Adrenal gland (tissue), 12 donors: ENCODE data around the gene SEC22C. TPM values are rescaled to one million over a fixed set of nuclear protein-coding genes. Genes with fewer than 3 reads are reported as not detected.

ENCODE experiments used
- DNase-seq, 7 donors: peaks; one replicate each; pipeline ENCODE4 v3.0.0-alpha.2; 2019 to 2020
- H3K27ac ChIP-seq, 5 donors: fragments of 200-600 bp; sonication (generic) in 4 of 5; 1 replicate in 3 of 5; 2 replicates in 2 of 5; pipeline versions ENCODE4 v1.5.1 to v1.8.0; 2016 to 2020; ENCODE audit warnings: mild to moderate bottlenecking in 1 of 5
- H3K27me3 ChIP-seq: fragments of 200-600 bp; 2 replicates; pipeline ENCODE4 v1.8.0; 2021
- H3K36me3 ChIP-seq, 2 donors: fragments of 200-600 bp; replicated peaks in 1 of 2; 1 replicate in 1 of 2; 2 replicates in 1 of 2; pipeline versions ENCODE4 v1.5.1 to v1.8.0; 2018 to 2022
- H3K4me1 ChIP-seq, 2 donors: fragments of 200-600 bp; replicated peaks in 1 of 2; 1 replicate in 1 of 2; 2 replicates in 1 of 2; pipeline versions ENCODE4 v1.5.1 to v1.8.0; 2018 to 2021
- H3K4me3 ChIP-seq, 4 donors: fragments of 200-600 bp; sonication (generic) in 3 of 4; one replicate each; pipeline ENCODE4 v1.5.1; 2016 to 2018
- H3K9me3 ChIP-seq, 3 donors: fragments of 200-600 bp; sonication (generic) in 1 of 3; replicated peaks in 1 of 3; 1 replicate in 2 of 3; 2 replicates in 1 of 3; pipeline versions ENCODE4 v1.5.1 to v1.8.0; 2016 to 2021
- CTCF ChIP-seq, 6 experiments: fragments of 450-650 bp in 4 of 6; fragments of 200-600 bp in 2 of 6; sonication (generic) in 1 of 6; IDR thresholded peaks; 1 replicate in 5 of 6; 2 replicates in 1 of 6; pipeline versions ENCODE4 v1.5.1 to v1.8.0; 2016 to 2021; ENCODE audit warnings: antibody characterized with exemption in 6 of 6, mild to moderate bottlenecking in 2 of 6, moderate library complexity in 1 of 6
- POLR2A ChIP-seq, 2 donors: fragments of 450-650 bp; IDR thresholded peaks; one replicate each; pipeline ENCODE4 v1.6.1; 2017; ENCODE audit warnings: antibody characterized with exemption in 2 of 2, mild to moderate bottlenecking in 2 of 2, moderate library complexity in 1 of 2
- WGBS, 4 donors: extraction: QIAGEN DNeasy Blood & Tissue Kit in 2 of 4; methylation state at CpG; one replicate each; pipeline versions ENCODE4 v1.1.5 to v1.1.7; 2013 to 2017; 5-methylcytosine and 5-hydroxymethylcytosine counted together
- intact Hi-C, 2 donors: fragments of 100-400 bp; cut with DNase I; formaldehyde crosslinking; loops; one replicate each; pipeline versions ENCODE4 v1.14.1 to v1.15.0; 2022 to 2023
- polyA plus RNA-seq, 3 donors: library from polyadenylated mRNA; stranded (reverse); fragments of 200-250 nt in 2 of 3; fragments of 350-450 nt in 1 of 3; fragmentation: Illumina TruSeq in 1 of 3; extraction: RNeasy Lipid Tissue Mini Kit (QIAGEN cat#74804) in 1 of 3; gene quantifications; one replicate each; pipeline ENCODE4 v1.2.3, GENCODE V29; 2013 to 2014
- total RNA-seq, 9 donors: library from RNA; depleted of rRNA in 4 of 9; stranded (reverse); fragments of >200 nt in 4 of 9; fragments of 120-200 nt in 1 of 9; fragmentation: NEBNext Ultra II Directional in 1 of 9; extraction: Animal tissue kit (Norgen Biotek cat#: 25700) in 1 of 9; gene quantifications; one replicate each; pipeline versions ENCODE4 v1.1.0 to v1.2.4, GENCODE V29; 2013 to 2023
- donor health status: healthy with polysubstance abuse.
- donor health status: Bipolar disorder and iron deficiency.
- donor health status: DM: yes; HTN: yes; CAD: no.
- donor health status: DM: no; HTN: no; CAD: no.
- donor health status: DM: no; HTN: no; CAD: no.
- donor health status: DM: yes; HTN: yes; CAD: no.

Gene SEC22C
- total and polyA plus RNA-seq, 12 donors = 13.7 to 65.7 (median 41.8) TPM

- Histone ChIP-seq H3K4me1 (no peaks in the 10 kb centered on the region), H3K9me3 (no peaks in the 10 kb centered on the region), H3K27ac (no peak overlapping the region), H3K4me3 (no peak overlapping the region), H3K36me3 (no peaks in the 10 kb centered on the region), H3K27me3 (no peaks in the 10 kb centered on the region)
- intact Hi-C loops = loop anchor here in 1 of 2 donors (10.0 kb wide), 1 partner anchor 280 kb away; no protein-coding TSS in a partner anchor
- DNase-seq = no peak
- WGBS, 4 donors = 76 to 100% (median 89%) methylated on average over 2 to 4 of the region's 4 CpGs
- TF ChIP-seq POLR2A (IDR thresholded peaks at IDR 0.05) (no peak), CTCF (IDR thresholded peaks at IDR 0.05) (no peak)
These were observed 56.6 kb downstream of the SEC22C start for GRCh38 chr3:42525212-42525611.

- Histone ChIP-seq H3K4me1 (no peaks in the 10 kb centered on the region), H3K4me3 (no peak overlapping the region), H3K27ac (no peak overlapping the region), H3K9me3 (no peaks in the 10 kb centered on the region), H3K36me3 (no peaks in the 10 kb centered on the region), H3K27me3 (no peaks in the 10 kb centered on the region)
- WGBS, 4 donors = 85 to 90% (median 89%) methylated on average over 3 of the region's 3 CpGs; no CpG with 5 or more reads in 1 of the 4 donors
- TF ChIP-seq CTCF (IDR thresholded peaks at IDR 0.05) (no peak), POLR2A (IDR thresholded peaks at IDR 0.05) (no peak)
- no peak for DNase-seq
- intact Hi-C loops = loop anchor here in 1 of 2 donors (10.0 kb wide), 1 partner anchor 280 kb away; no protein-coding TSS in a partner anchor
These were observed 57.0 kb downstream of the SEC22C start for GRCh38 chr3:42524751-42525150.

DNA sequence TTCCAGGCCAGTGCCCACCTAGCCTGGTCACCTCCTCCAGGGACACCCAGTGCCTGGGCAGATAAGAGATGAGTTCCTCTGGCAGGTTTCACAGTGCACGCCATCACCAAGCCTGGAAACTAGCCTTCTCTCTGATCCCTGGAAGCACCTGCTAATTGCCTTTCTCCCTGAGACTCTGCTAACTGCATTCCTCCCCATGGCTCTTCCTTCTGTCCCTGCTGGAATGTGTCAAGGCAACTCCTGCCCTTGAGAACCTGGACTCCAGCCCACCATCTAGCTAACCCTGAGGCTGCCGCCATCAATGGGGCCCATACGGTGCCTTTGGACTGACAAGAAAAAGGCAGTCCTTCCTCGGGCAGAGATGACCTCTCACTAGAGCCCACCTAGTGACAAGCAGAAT, 60.9 kb downstream of the SEC22C start:
- Histone ChIP-seq H3K36me3 (no peaks in the 10 kb centered on the region), H3K9me3 (no peaks in the 10 kb centered on the region), H3K4me3 (no peak overlapping the region), H3K27me3 (no peaks in the 10 kb centered on the region), H3K4me1 (no peaks in the 10 kb centered on the region), H3K27ac (no peak overlapping the region)
- no peak for DNase-seq
- TF ChIP-seq POLR2A (IDR thresholded peaks at IDR 0.05) = no peak
- TF ChIP-seq CTCF (IDR thresholded peaks at IDR 0.05) = no peak
- intact Hi-C loops = loop anchor here in 1 of 2 donors (10.0 kb wide), 1 partner anchor 276 kb away; no protein-coding TSS in a partner anchor
- WGBS, 4 donors = 44 to 76% (median 63%) methylated on average over 3 to 4 of the region's 4 CpGs

DNA sequence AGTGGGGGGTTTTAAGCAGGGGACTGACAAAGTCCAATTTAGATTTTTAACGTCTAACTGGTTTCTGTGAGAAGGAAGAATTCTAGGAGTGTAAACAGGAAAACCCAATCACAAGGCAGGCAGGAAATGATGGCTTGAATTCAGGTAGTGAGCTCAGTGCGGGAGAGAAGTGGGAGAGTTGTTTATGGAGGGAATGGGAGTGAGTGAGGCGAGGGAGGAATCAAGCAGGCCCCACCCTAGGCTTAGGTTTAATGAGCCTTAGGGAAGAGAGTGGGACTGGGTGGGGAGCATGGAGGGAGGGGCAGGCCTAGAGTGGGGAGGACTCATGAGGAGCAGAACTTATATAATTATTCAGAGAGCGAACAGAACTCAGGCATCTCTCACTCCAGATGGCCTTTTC, 61.4 kb downstream of the SEC22C start:
- Histone ChIP-seq H3K4me1 (no peaks in the 10 kb centered on the region), H3K36me3 (no peaks in the 10 kb centered on the region), H3K27me3 (no peaks in the 10 kb centered on the region), H3K27ac (no peak overlapping the region), H3K4me3 (no peak overlapping the region), H3K9me3 (no peaks in the 10 kb centered on the region)
- WGBS, 4 donors = 70 to 77% (median 75%) methylated on average over 4 of the region's 4 CpGs
- TF ChIP-seq POLR2A (IDR thresholded peaks at IDR 0.05) (no peak), CTCF (IDR thresholded peaks at IDR 0.05) (no peak)
- DNase-seq = no peak
- intact Hi-C loops = loop anchor here in 1 of 2 donors (10.0 kb wide), 1 partner anchor 276 kb away; no protein-coding TSS in a partner anchor
